Prostate gland (tissue), 2 donors: ENCODE measurements around the gene MAB21L2.

ENCODE experiments used
- POLR2A ChIP-seq: fragments of 450-650 bp; IDR thresholded peaks from one replicate; pipeline ENCODE4 v1.6.1; 2016; ENCODE audit warnings: antibody characterized with exemption, mild to moderate bottlenecking
- POLR2AphosphoS5 ChIP-seq: sonication (generic); formaldehyde crosslinking; IDR thresholded peaks from one replicate; pipeline ENCODE4 v1.6.1; 2017; ENCODE audit warnings: antibody characterized with exemption
- TF ChIP-seq, protein P1 (sequence below), 4 experiments: fragments of 200-600 bp in 2 of 4; fragments of 450-650 bp in 2 of 4; sonication (generic) in 2 of 4; IDR thresholded peaks; 1 replicate in 3 of 4; 2 replicates in 1 of 4; pipeline ENCODE4 v1.5.1; 2016 to 2019; ENCODE audit warnings: antibody characterized with exemption in 4 of 4, mild to moderate bottlenecking in 2 of 4, moderate library complexity in 2 of 4

- TF ChIP-seq, protein P1, sequence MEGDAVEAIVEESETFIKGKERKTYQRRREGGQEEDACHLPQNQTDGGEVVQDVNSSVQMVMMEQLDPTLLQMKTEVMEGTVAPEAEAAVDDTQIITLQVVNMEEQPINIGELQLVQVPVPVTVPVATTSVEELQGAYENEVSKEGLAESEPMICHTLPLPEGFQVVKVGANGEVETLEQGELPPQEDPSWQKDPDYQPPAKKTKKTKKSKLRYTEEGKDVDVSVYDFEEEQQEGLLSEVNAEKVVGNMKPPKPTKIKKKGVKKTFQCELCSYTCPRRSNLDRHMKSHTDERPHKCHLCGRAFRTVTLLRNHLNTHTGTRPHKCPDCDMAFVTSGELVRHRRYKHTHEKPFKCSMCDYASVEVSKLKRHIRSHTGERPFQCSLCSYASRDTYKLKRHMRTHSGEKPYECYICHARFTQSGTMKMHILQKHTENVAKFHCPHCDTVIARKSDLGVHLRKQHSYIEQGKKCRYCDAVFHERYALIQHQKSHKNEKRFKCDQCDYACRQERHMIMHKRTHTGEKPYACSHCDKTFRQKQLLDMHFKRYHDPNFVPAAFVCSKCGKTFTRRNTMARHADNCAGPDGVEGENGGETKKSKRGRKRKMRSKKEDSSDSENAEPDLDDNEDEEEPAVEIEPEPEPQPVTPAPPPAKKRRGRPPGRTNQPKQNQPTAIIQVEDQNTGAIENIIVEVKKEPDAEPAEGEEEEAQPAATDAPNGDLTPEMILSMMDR (IDR thresholded peaks at IDR 0.05), result no peak
- TF ChIP-seq POLR2AphosphoS5 (no peak), POLR2A (no peak)
These were observed 7.3 kb upstream of the MAB21L2 start for GRCh38 chr4:150574678-150575077.
